HepG2 (cell line): ENCODE results near the gene TIMM44. TPM values are rescaled to one million over a fixed set of nuclear protein-coding genes. Genes with fewer than 3 reads are reported as not detected.
A peak's percentile ranks its signal among the peaks of the same experiment; 100 is the strongest.

ENCODE experiments used
- ATF4 ChIP-seq, 2 experiments: fragments of 450-650 bp in 1 of 2; sonication (generic) in 1 of 2; formaldehyde crosslinking; IDR thresholded peaks; 2 replicates each; pipeline versions ENCODE4 v1.5.0 to v1.8.0; 2020 to 2022; ENCODE audit warnings: mild to moderate bottlenecking in 1 of 2, missing genetic modification reagents in 1 of 2
- BCLAF1 ChIP-seq: fragments of 450-650 bp; IDR thresholded peaks from 2 replicates; pipeline ENCODE4 v1.6.1; 2017; ENCODE audit warnings: mild to moderate bottlenecking
- DNMT3B ChIP-seq: conservative IDR thresholded peaks from 2 replicates; pipeline ENCODE4 v1.6.1; 2016; ENCODE audit warnings: missing biosample characterization, control low read depth
- GMEB1 ChIP-seq: sonication (generic); formaldehyde crosslinking; IDR thresholded peaks from 2 replicates; pipeline ENCODE4 v1.5.1; 2020; ENCODE audit warnings: missing genetic modification reagents, mild to moderate bottlenecking, borderline replicate concordance
- HOXA9 ChIP-seq: sonication (generic); formaldehyde crosslinking; IDR thresholded peaks from 2 replicates; pipeline ENCODE4 v1.8.1; 2022; ENCODE audit warnings: missing genetic modification reagents, mild to moderate bottlenecking, moderate library complexity, borderline replicate concordance
- KMT2B ChIP-seq: IDR thresholded peaks from 2 replicates; pipeline ENCODE4 v1.6.1; 2016; ENCODE audit warnings: missing genetic modification reagents, missing compliant biosample characterization
- MYC ChIP-seq: sonication (generic); formaldehyde crosslinking; IDR thresholded peaks from 2 replicates; pipeline ENCODE4 v1.9.0; 2021; ENCODE audit warnings: missing genetic modification reagents, borderline replicate concordance
- MYNN ChIP-seq: sonication (generic); formaldehyde crosslinking; IDR thresholded peaks from 2 replicates; pipeline ENCODE4 v1.4.0; 2020; ENCODE audit warnings: mild to moderate bottlenecking, low read depth, missing genetic modification reagents
- NONO ChIP-seq, 2 experiments: fragments of 450-650 bp in 1 of 2; sonication (generic) in 1 of 2; formaldehyde crosslinking in 1 of 2; IDR thresholded peaks in 1 of 2; conservative IDR thresholded peaks in 1 of 2; 2 replicates each; pipeline versions ENCODE4 v1.6.1 to v1.8.0; 2017 to 2022; ENCODE audit warnings: mild to moderate bottlenecking in 1 of 2, missing genetic modification reagents in 1 of 2, moderate library complexity in 1 of 2
- PRDM4 ChIP-seq: sonication (generic); formaldehyde crosslinking; IDR thresholded peaks from 2 replicates; pipeline ENCODE4 v1.9.0; 2021; ENCODE audit warnings: missing genetic modification reagents, borderline replicate concordance
- RCOR2 ChIP-seq: IDR thresholded peaks from 2 replicates; pipeline ENCODE4 v1.6.1; 2016; ENCODE audit warnings: missing biosample characterization, missing genetic modification reagents
- RFXANK ChIP-seq: IDR thresholded peaks from 2 replicates; pipeline ENCODE4 v1.6.1; 2016
- SALL1 ChIP-seq: sonication (generic); formaldehyde crosslinking; IDR thresholded peaks from 2 replicates; pipeline ENCODE4 v1.8.0; 2022; ENCODE audit warnings: mild to moderate bottlenecking, missing genetic modification reagents
- SIN3B ChIP-seq: fragments of 150-350 bp; IDR thresholded peaks from 2 replicates; pipeline ENCODE4 v1.6.1; 2014; ENCODE audit warnings: low read length
- SMYD3 ChIP-seq: sonication (generic); formaldehyde crosslinking; IDR thresholded peaks from 2 replicates; pipeline ENCODE4 v1.8.1; 2023; ENCODE audit warnings: mild to moderate bottlenecking, missing genetic modification reagents
- THYN1 ChIP-seq: sonication (generic); formaldehyde crosslinking; IDR thresholded peaks from 2 replicates; pipeline ENCODE4 v1.8.1; 2023; ENCODE audit warnings: low read depth, mild to moderate bottlenecking, moderate library complexity, missing genetic modification reagents, borderline replicate concordance
- XBP1 ChIP-seq: sonication (generic); formaldehyde crosslinking; IDR thresholded peaks from 2 replicates; pipeline ENCODE4 v1.5.0; 2020; ENCODE audit warnings: missing genetic modification reagents
- ZBTB3 ChIP-seq: sonication (generic); formaldehyde crosslinking; IDR thresholded peaks from 2 replicates; pipeline ENCODE4 v1.4.0; 2020; ENCODE audit warnings: low read depth, mild to moderate bottlenecking, moderate library complexity, missing genetic modification reagents, borderline replicate concordance
- ZNF143 ChIP-seq: sonication (generic); formaldehyde crosslinking; IDR thresholded peaks from 2 replicates; pipeline ENCODE4 v1.4.0; 2020; ENCODE audit warnings: missing genetic modification reagents
- ZNF329 ChIP-seq: sonication (generic); formaldehyde crosslinking; IDR thresholded peaks from 2 replicates; pipeline ENCODE4 v1.9.0; 2021; ENCODE audit warnings: low read depth, mild to moderate bottlenecking, missing genetic modification reagents
- ZNF510 ChIP-seq: sonication (generic); formaldehyde crosslinking; IDR thresholded peaks from 2 replicates; pipeline ENCODE4 v1.4.0; 2020; ENCODE audit warnings: low read depth, mild to moderate bottlenecking, missing genetic modification reagents
- ZNF546 ChIP-seq: sonication (generic); formaldehyde crosslinking; conservative IDR thresholded peaks from 2 replicates; pipeline ENCODE4 v1.8.1; 2023; ENCODE audit warnings: mild to moderate bottlenecking, missing genetic modification reagents
- ZNF615 ChIP-seq: sonication (generic); formaldehyde crosslinking; IDR thresholded peaks from 2 replicates; pipeline ENCODE4 v1.5.0; 2020; ENCODE audit warnings: mild to moderate bottlenecking, missing genetic modification reagents, borderline replicate concordance
- ZSCAN22 ChIP-seq: sonication (generic); formaldehyde crosslinking; IDR thresholded peaks from 2 replicates; pipeline ENCODE4 v1.4.0; 2020; ENCODE audit warnings: mild to moderate bottlenecking, missing genetic modification reagents
- polyA plus RNA-seq, 8 experiments: library from polyadenylated mRNA; depleted of rRNA in 3 of 8; stranded (reverse) in 7 of 8; unstranded in 1 of 8; fragments of >200 nt; fragmentation: Illumina TruSeq in 4 of 8; extraction: Trizol in 4 of 8; gene quantifications; 2 replicates each; pipeline versions ENCODE4 v1.2.1 to v1.2.3, GENCODE V29; 2011 to 2016; ENCODE audit warnings: low read depth in 4 of 8, missing spikeins in 1 of 8, mixed read lengths in 1 of 8; ENCODE audit not compliant: insufficient read depth in 1 of 8
- total RNA-seq, 5 experiments: library from RNA; depleted of rRNA; stranded (reverse); fragments of >200 nt; fragmentation: Illumina TruSeq; extraction: Trizol; gene quantifications; 2 replicates each; pipeline ENCODE4 v1.2.3, GENCODE V29; 2016; ENCODE audit warnings: low read depth in 1 of 5

The TIMM44 gene
- total and polyA plus RNA-seq, 2 of the 13 experiments (the other 11 are each of a cell fraction or from before 2014, with no cell fraction given) = 42.9 to 72.6 TPM

- no peak; the same call in 1 of the 2 replicates for TF ChIP-seq ZBTB3 (CRISPR knock-in tag)
- TF ChIP-seq ZNF615 (CRISPR knock-in tag) = no peak
- no peak for TF ChIP-seq BCLAF1
- peak; percentile 73 for TF ChIP-seq SALL1 (CRISPR knock-in tag)
- no peak for TF ChIP-seq ZNF510 (CRISPR knock-in tag)
- peak; percentile 75 for TF ChIP-seq RCOR2 (CRISPR knock-in tag)
- TF ChIP-seq KMT2B (CRISPR knock-in tag) = peak; percentile 31; the same call in 1 of the 2 replicates
- TF ChIP-seq HOXA9 (CRISPR knock-in tag) = no peak
- no peak for TF ChIP-seq SMYD3
- no peak for TF ChIP-seq GMEB1 (CRISPR knock-in tag)
- no peak for TF ChIP-seq ZNF546 (CRISPR knock-in tag)
- TF ChIP-seq ZNF329 = no peak
- TF ChIP-seq XBP1 (CRISPR knock-in tag) = no peak
- no peak for TF ChIP-seq RFXANK
- TF ChIP-seq ATF4 (CRISPR knock-in tag; IDR thresholded peaks at IDR 0.05) = no peak
- TF ChIP-seq SIN3B = no peak
- no peak for TF ChIP-seq ZNF143 (CRISPR knock-in tag)
- no peak for TF ChIP-seq NONO (IDR thresholded peaks at IDR 0.05)
- 0 out of 2 replicates have a peak, but pooled peaks have one; percentile 20 for TF ChIP-seq NONO (CRISPR knock-in tag; conservative IDR thresholded peaks at IDR 0.05)
- TF ChIP-seq MYNN (CRISPR knock-in tag) = no peak
- no peak for TF ChIP-seq THYN1 (CRISPR knock-in tag)
- peak; percentile 29; the same call in 1 of the 2 replicates for TF ChIP-seq MYC (CRISPR knock-in tag)
- no peak for TF ChIP-seq PRDM4 (CRISPR knock-in tag)
- no peak for TF ChIP-seq ZSCAN22 (CRISPR knock-in tag)
- no peak for TF ChIP-seq DNMT3B (CRISPR knock-in tag)
Observed at GRCh38 chr19:7897292-7897691, 46.2 kb downstream of the TIMM44 start (continued).
